HepG2 (cell line): ENCODE data around the gene OR8B4. TPM values are rescaled to one million over a fixed set of nuclear protein-coding genes. Genes with fewer than 3 reads are reported as not detected.

Experiments
- ATAC-seq: fragments of 200-7000 bp; cut with Tn5 transposase; 3 replicates; pipeline ENCODE4 v1.9.1; 2020; ENCODE audit warnings: mild to moderate bottlenecking, moderate library complexity
- BruUV-seq: library from RNA; stranded (reverse); fragments of 400-500 nt; replicated peaks from 2 replicates; lab custom pipeline; 2021; lab: Mats Ljungman, UMichigan
- CTCF ChIA-PET: fragments of 300-600 bp; formaldehyde crosslinking; extraction: SDS; loops from one replicate; lab custom pipeline; 2021; ENCODE audit warnings: low total read pairs, inconsistent platforms, low intra/inter-chr PET ratio; lab: Yijun Ruan, JAX
- POLR2A ChIA-PET: fragments of 350-600 bp; sonication (Branson Sonifier 250); formaldehyde crosslinking; loops from one replicate; lab custom pipeline; 2020; ENCODE audit warnings: antibody characterized with exemption, inconsistent platforms; lab: Yijun Ruan, JAX
- DNase-seq: peaks from one replicate; pipeline ENCODE4 v3.0.0-alpha.2; 2015; ENCODE audit warnings: low spot score
- FAIRE-seq: peaks from 3 replicates; lab custom pipeline; 2011; peaks lifted over from hg19 to GRCh38; lab: Jason Lieb, UNC
- H2AFZ ChIP-seq: one replicate; pipeline ENCODE4 v1.6.1; 2011; ENCODE audit warnings: low read length, inconsistent platforms
- H3K27ac ChIP-seq: fragments of 300-600 bp; 3 replicates; pipeline ENCODE4 v1.8.0; 2011; ENCODE audit warnings: mixed run types, mild to moderate bottlenecking, mixed read lengths, low read length, inconsistent platforms; ENCODE audit not compliant: insufficient read depth; ENCODE audit errors: extremely low read length
- H3K27me3 ChIP-seq, 2 experiments: fragments of 200-600 bp in 1 of 2; 2 replicates in 1 of 2; 3 replicates in 1 of 2; pipeline versions ENCODE4 v1.6.0 to v1.8.0; 2011; ENCODE audit warnings: low read length in 2 of 2, mild to moderate bottlenecking in 2 of 2, moderate library complexity in 2 of 2, inconsistent platforms in 1 of 2; ENCODE audit not compliant: insufficient read depth in 2 of 2, control insufficient read depth in 1 of 2
- H3K36me3 ChIP-seq, 2 experiments: fragments of 200-600 bp in 1 of 2; replicated peaks in 1 of 2; 2 replicates in 1 of 2; 3 replicates in 1 of 2; pipeline versions ENCODE4 v1.5.1 to v1.8.0; 2011; ENCODE audit warnings: low read length in 2 of 2, inconsistent platforms in 1 of 2; ENCODE audit not compliant: insufficient read depth in 2 of 2, control insufficient read depth in 1 of 2
- H3K4me1 ChIP-seq: 2 replicates; pipeline ENCODE4 v1.5.1; 2012; ENCODE audit warnings: low read length, inconsistent platforms; ENCODE audit not compliant: insufficient read depth
- H3K4me2 ChIP-seq: 2 replicates; pipeline ENCODE4 v1.6.0; 2011; ENCODE audit warnings: low read depth, low read length, inconsistent platforms
- H3K4me3 ChIP-seq, 3 experiments: fragments of 200-600 bp in 1 of 3; sonication (generic), shearing (Covaris generic) in 1 of 3; replicated peaks in 1 of 3; 2 replicates each; pipeline ENCODE4 v1.5.1; 2011 to 2016; ENCODE audit warnings: low read length in 3 of 3, inconsistent platforms in 2 of 3, low read depth in 2 of 3, mild to moderate bottlenecking in 2 of 3, control low read depth in 1 of 3, mixed read lengths in 1 of 3; ENCODE audit not compliant: insufficient read depth in 1 of 3
- H3K79me2 ChIP-seq: one replicate; pipeline ENCODE4 v1.6.1; 2011; ENCODE audit warnings: low read length, inconsistent platforms; ENCODE audit not compliant: insufficient read depth
- H3K9ac ChIP-seq: 2 replicates; pipeline ENCODE4 v1.6.0; 2011; ENCODE audit warnings: mild to moderate bottlenecking, low read depth, low read length, inconsistent platforms; ENCODE audit not compliant: insufficient read depth
- H3K9me3 ChIP-seq: 2 replicates; pipeline ENCODE4 v1.5.1; 2012; ENCODE audit warnings: mild to moderate bottlenecking, low read length
- H4K20me1 ChIP-seq: 2 replicates; pipeline ENCODE4 v1.6.0; 2011; ENCODE audit warnings: inconsistent platforms, mild to moderate bottlenecking, low read length, moderate library complexity; ENCODE audit not compliant: insufficient read depth
- ELF4 ChIP-seq: sonication (generic); formaldehyde crosslinking; IDR thresholded peaks from 2 replicates; pipeline ENCODE4 v1.5.0; 2020; ENCODE audit warnings: missing genetic modification reagents, mild to moderate bottlenecking, moderate library complexity, borderline replicate concordance
- IKZF4 ChIP-seq: sonication (generic); formaldehyde crosslinking; IDR thresholded peaks from 2 replicates; pipeline ENCODE4 v1.5.1; 2020; ENCODE audit warnings: borderline replicate concordance, mild to moderate bottlenecking, low read depth, missing genetic modification reagents; ENCODE audit errors: not compliant biosample characterization
- MIXL1 ChIP-seq: IDR thresholded peaks from 2 replicates; pipeline ENCODE4 v1.6.1; 2016
- PLSCR1 ChIP-seq: sonication (generic); formaldehyde crosslinking; IDR thresholded peaks from 2 replicates; pipeline ENCODE4 v1.5.0; 2020; ENCODE audit warnings: missing genetic modification reagents, mild to moderate bottlenecking, borderline replicate concordance
- RBFOX2 ChIP-seq: fragments of 200-400 bp; formaldehyde crosslinking; IDR thresholded peaks from 2 replicates; pipeline ENCODE4 v1.6.1; 2017; ENCODE audit warnings: low read depth, mild to moderate bottlenecking, low read length
- REST ChIP-seq, 2 experiments: IDR thresholded peaks; 2 replicates each; pipeline ENCODE4 v1.6.1; 2011 to 2012; ENCODE audit warnings: low read length in 2 of 2, borderline replicate concordance in 1 of 2, low read depth in 1 of 2, mild to moderate bottlenecking in 1 of 2, moderate library complexity in 1 of 2
- SETDB1 ChIP-seq: sonication (generic); formaldehyde crosslinking; IDR thresholded peaks from 2 replicates; pipeline ENCODE4 v1.5.1; 2020; ENCODE audit warnings: missing genetic modification reagents, mild to moderate bottlenecking, borderline replicate concordance
- SP140L ChIP-seq: sonication (generic); formaldehyde crosslinking; IDR thresholded peaks from 2 replicates; pipeline ENCODE4 v1.4.0; 2020; ENCODE audit warnings: missing genetic modification reagents, borderline replicate concordance
- SRF ChIP-seq: IDR thresholded peaks from 2 replicates; pipeline ENCODE4 v1.6.1; 2011; ENCODE audit warnings: mild to moderate bottlenecking, low read depth, low read length, moderate library complexity
- ZFP41 ChIP-seq: sonication (generic); formaldehyde crosslinking; IDR thresholded peaks from 2 replicates; pipeline ENCODE4 v1.4.0; 2020; ENCODE audit warnings: mild to moderate bottlenecking, missing genetic modification reagents, borderline replicate concordance
- ZFX ChIP-seq: sonication (generic); formaldehyde crosslinking; IDR thresholded peaks from 2 replicates; pipeline ENCODE4 v1.4.0; 2020; ENCODE audit warnings: mild to moderate bottlenecking, low read depth, missing genetic modification reagents, moderate library complexity
- ZNF589 ChIP-seq: sonication (generic); formaldehyde crosslinking; conservative IDR thresholded peaks from 2 replicates; pipeline ENCODE4 v1.8.0; 2022; ENCODE audit warnings: mild to moderate bottlenecking, moderate library complexity, missing genetic modification reagents
- ZNF775 ChIP-seq: sonication (generic); formaldehyde crosslinking; IDR thresholded peaks from 2 replicates; pipeline ENCODE4 v1.4.0; 2020; ENCODE audit warnings: missing genetic modification reagents, mild to moderate bottlenecking, moderate library complexity, borderline replicate concordance
- WGBS: methylation state at CpG from one replicate; pipeline ENCODE4 v1.1.6; 2017; ENCODE audit warnings: low lambda C conversion rate; 5-methylcytosine and 5-hydroxymethylcytosine counted together
- in situ Hi-C: cut with HindIII; loops from 2 replicates; pipeline ENCODE4 v1.10.0; 2017; ENCODE audit warnings: low pct_unique_long_range_greater_than_20kb; ENCODE audit not compliant: extremely low pct_ligation_motif_present
- intact Hi-C: fragments of 100-400 bp; cut with micrococcal nuclease; formaldehyde crosslinking; loops from one replicate; pipeline ENCODE4 v1.10.0; 2022; ENCODE audit not compliant: unreplicated experiment
- polyA plus RNA-seq, 8 experiments: library from polyadenylated mRNA; depleted of rRNA in 3 of 8; stranded (reverse) in 7 of 8; unstranded in 1 of 8; fragments of >200 nt; fragmentation: Illumina TruSeq in 4 of 8; extraction: Trizol in 4 of 8; gene quantifications; 2 replicates each; pipeline versions ENCODE4 v1.2.1 to v1.2.3, GENCODE V29; 2011 to 2016; ENCODE audit warnings: low read depth in 4 of 8, missing spikeins in 1 of 8, mixed read lengths in 1 of 8; ENCODE audit not compliant: insufficient read depth in 1 of 8
- total RNA-seq, 5 experiments: library from RNA; depleted of rRNA; stranded (reverse); fragments of >200 nt; fragmentation: Illumina TruSeq; extraction: Trizol; gene quantifications; 2 replicates each; pipeline ENCODE4 v1.2.3, GENCODE V29; 2016; ENCODE audit warnings: low read depth in 1 of 5
- TF ChIP-seq, protein P1 (sequence below): sonication (generic); formaldehyde crosslinking; IDR thresholded peaks from 2 replicates; pipeline ENCODE4 v1.8.0; 2022; ENCODE audit warnings: low read depth, missing genetic modification reagents
- TF ChIP-seq, protein P2 (sequence below): IDR thresholded peaks from 2 replicates; pipeline ENCODE4 v1.6.1; 2016; ENCODE audit warnings: missing genetic modification reagents, missing compliant biosample characterization

Gene OR8B4
- total and polyA plus RNA-seq, 2 of the 13 experiments (the other 11 are each of a cell fraction or from before 2014, with no cell fraction given) = not detected

DNA sequence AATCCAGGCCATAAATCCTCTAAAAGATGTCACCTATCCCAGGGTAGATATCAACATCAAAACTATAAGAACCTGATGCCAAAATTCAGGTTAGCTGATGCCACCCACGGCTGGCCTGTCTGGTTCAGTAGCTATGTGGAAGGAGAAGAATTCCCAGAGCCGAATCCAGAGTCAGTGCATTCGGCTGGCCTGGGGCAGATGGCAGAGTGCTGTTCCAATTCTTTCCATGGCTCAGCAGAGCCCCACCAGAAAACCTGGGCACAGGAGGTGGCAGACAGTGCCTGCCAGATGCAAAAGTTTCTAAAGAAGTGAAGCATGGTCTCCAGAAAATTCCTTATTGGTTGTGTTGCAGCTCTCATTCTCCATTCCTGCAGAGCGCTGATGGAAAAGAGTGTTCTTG lies 40.7 kb upstream of the OR8B4 start:
- ATAC-seq (no peak), DNase-seq (no peak), FAIRE-seq (no peak)
- Histone ChIP-seq H3K4me3 (no peak overlapping the region), H3K9me3 (no peaks in the 10 kb centered on the region), H3K27me3 (no peaks in the 10 kb centered on the region), H3K27ac (no peak overlapping the region), H4K20me1 (no peaks in the 10 kb centered on the region), H3K9ac (no peak overlapping the region), H2AFZ (no peak overlapping the region), H3K4me2 (no peak overlapping the region), H3K4me1 (no peaks in the 10 kb centered on the region), H3K36me3 (no peaks in the 10 kb centered on the region), H3K79me2 (no peaks in the 10 kb centered on the region)
- in situ Hi-C loops = no loop called here
- no TSS peak for BruUV-seq
- 29% methylated on average over 4 of the region's 4 CpGs for WGBS
- POLR2A ChIA-PET = no interaction called here
- CTCF ChIA-PET = no interaction called here
- intact Hi-C loops = no loop called here
- TF ChIP-seq ZFP41 (CRISPR knock-in tag) = no peak
- TF ChIP-seq ZFX = no peak
- no peak for TF ChIP-seq ZNF589 (CRISPR knock-in tag)
- TF ChIP-seq REST (IDR thresholded peaks at IDR 0.05; ENCODE audit: borderline replicate concordance in 1 of 2, low read depth in 1 of 2, low read length in 2 of 2) = no peak
- TF ChIP-seq IKZF4 = no peak
- TF ChIP-seq SRF = no peak
- no peak for TF ChIP-seq ZNF775 (CRISPR knock-in tag)
- TF ChIP-seq, protein P1, sequence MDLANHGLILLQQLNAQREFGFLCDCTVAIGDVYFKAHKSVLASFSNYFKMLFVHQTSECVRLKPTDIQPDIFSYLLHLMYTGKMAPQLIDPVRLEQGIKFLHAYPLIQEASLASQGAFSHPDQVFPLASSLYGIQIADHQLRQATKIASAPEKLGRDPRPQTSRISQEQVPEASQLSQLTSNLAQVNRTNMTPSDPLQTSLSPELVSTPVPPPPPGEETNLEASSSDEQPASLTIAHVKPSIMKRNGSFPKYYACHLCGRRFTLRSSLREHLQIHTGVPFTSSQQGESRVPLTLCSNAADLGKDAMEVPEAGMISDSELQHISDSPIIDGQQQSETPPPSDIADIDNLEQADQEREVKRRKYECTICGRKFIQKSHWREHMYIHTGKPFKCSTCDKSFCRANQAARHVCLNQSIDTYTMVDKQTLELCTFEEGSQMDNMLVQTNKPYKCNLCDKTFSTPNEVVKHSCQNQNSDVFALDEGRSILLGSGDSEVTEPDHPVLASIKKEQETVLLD (CRISPR knock-in tag) = no peak
- TF ChIP-seq SETDB1 (CRISPR knock-in tag) = no peak
- TF ChIP-seq RBFOX2 = no peak
- no peak for TF ChIP-seq ELF4 (CRISPR knock-in tag)
- TF ChIP-seq SP140L (CRISPR knock-in tag) = no peak
- TF ChIP-seq PLSCR1 (CRISPR knock-in tag) = no peak
- TF ChIP-seq MIXL1 (CRISPR knock-in tag) = no peak
- TF ChIP-seq, protein P2, sequence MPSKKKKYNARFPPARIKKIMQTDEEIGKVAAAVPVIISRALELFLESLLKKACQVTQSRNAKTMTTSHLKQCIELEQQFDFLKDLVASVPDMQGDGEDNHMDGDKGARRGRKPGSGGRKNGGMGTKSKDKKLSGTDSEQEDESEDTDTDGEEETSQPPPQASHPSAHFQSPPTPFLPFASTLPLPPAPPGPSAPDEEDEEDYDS (CRISPR knock-in tag) = no peak
